Adipose tissue (tissue), 3 donors: Measurements from ENCODE around the gene SLC22A31. TPM values are rescaled to one million over a fixed set of nuclear protein-coding genes. Genes with fewer than 3 reads are reported as not detected.
"Not testable (repeated sequence)": the region's sequence is repeated elsewhere in the genome, so short reads cannot be mapped to it uniquely, and the experiment has no call there.

Source experiments
- H3K27ac ChIP-seq: one replicate; pipeline ENCODE4 v1.5.1; 2013; ENCODE audit warnings: low read depth, low read length
- WGBS, 3 donors: extraction: QIAGEN DNeasy Blood & Tissue Kit; methylation state at CpG; one replicate each; pipeline ENCODE4 v1.1.7; 2013; 5-methylcytosine and 5-hydroxymethylcytosine counted together
- polyA plus RNA-seq, 3 donors: library from polyadenylated mRNA; stranded (reverse); fragments of 200-250 nt; gene quantifications; one replicate each; pipeline ENCODE4 v1.2.3, GENCODE V29; 2013
- donor health status: healthy with polysubstance abuse.
- donor health status: Bipolar disorder and iron deficiency.
- donor health status: healthy.

The SLC22A31 gene
- polyA plus RNA-seq, 3 donors = 0.59 to 1.1 TPM; not detected in 1

GRCh38 chr16:89186593-89187031 lies 13.7 kb downstream of the SLC22A31 start:
- WGBS, 3 donors = 86 to 90% (median 90%) methylated on average over 20 of the region's 20 CpGs
- not testable (repeated sequence) for H3K27ac ChIP-seq

GRCh38 chr16:89185887-89186592 lies 14.3 kb downstream of the SLC22A31 start:
- not testable (repeated sequence) for H3K27ac ChIP-seq
- WGBS, 3 donors = 86 to 96% (median 93%) methylated on average over 27 to 30 of the region's 30 CpGs

- no peak overlapping the region for H3K27ac ChIP-seq
- WGBS, 3 donors = 72 to 76% (median 73%) methylated on average over 45 to 48 of the region's 48 CpGs
Measured at GRCh38 chr16:89184933-89185794, 15.2 kb downstream of the SLC22A31 start.

- 70 to 77% (median 77%) methylated on average over 9 of the region's 9 CpGs for WGBS, 3 donors
Measured at GRCh38 chr16:89184677-89184932, 15.7 kb downstream of the SLC22A31 start.

GRCh38 chr16:89183975-89184676 lies 16.2 kb downstream of the SLC22A31 start:
- 67 to 74% (median 71%) methylated on average over 26 of the region's 26 CpGs for WGBS, 3 donors
- no peak overlapping the region for H3K27ac ChIP-seq

More at GRCh38 chr16:89184677-89184932, 15.7 kb downstream of the SLC22A31 start:
- H3K27ac ChIP-seq = no peak overlapping the region

GRCh38 chr16:89183463-89183862 lies 16.9 kb downstream of the SLC22A31 start:
- 30 to 47% (median 45%) methylated on average over 13 of the region's 13 CpGs for WGBS, 3 donors
- H3K27ac ChIP-seq = no peak overlapping the region

GRCh38 chr16:89179656-89180315 lies 20.6 kb downstream of the SLC22A31 start:
- 77 to 80% (median 79%) methylated on average over 24 to 25 of the region's 25 CpGs for WGBS, 3 donors
- no peak overlapping the region for H3K27ac ChIP-seq

- 84 to 90% (median 85%) methylated on average over 19 of the region's 19 CpGs for WGBS, 3 donors
- H3K27ac ChIP-seq = no peak overlapping the region
Measured at GRCh38 chr16:89179148-89179484, 21.2 kb downstream of the SLC22A31 start.

- 63 to 82% (median 75%) methylated on average over 20 to 24 of the region's 24 CpGs for WGBS, 3 donors
- no peak overlapping the region for H3K27ac ChIP-seq
Measured at GRCh38 chr16:89178453-89179147, 21.7 kb downstream of the SLC22A31 start.

- H3K27ac ChIP-seq = no peak overlapping the region
- WGBS, 3 donors = 69 to 79% (median 72%) methylated on average over 11 to 12 of the region's 12 CpGs
Measured at GRCh38 chr16:89177501-89177900, 22.8 kb downstream of the SLC22A31 start.

- H3K27ac ChIP-seq = no peak overlapping the region
- WGBS, 3 donors = 81 to 91% (median 83%) methylated on average over 7 to 9 of the region's 9 CpGs
Measured at GRCh38 chr16:89176717-89177116, 23.6 kb downstream of the SLC22A31 start.

GRCh38 chr16:89176147-89176690 lies 24.1 kb downstream of the SLC22A31 start:
- no peak overlapping the region for H3K27ac ChIP-seq
- 82 to 84% (median 82%) methylated on average over 25 to 27 of the region's 27 CpGs for WGBS, 3 donors

- 47 to 55% (median 51%) methylated on average over 19 to 20 of the region's 20 CpGs for WGBS, 3 donors
- H3K27ac ChIP-seq = no peak overlapping the region
Measured at GRCh38 chr16:89175280-89176146, 24.8 kb downstream of the SLC22A31 start.

GRCh38 chr16:89174877-89175276 lies 25.5 kb downstream of the SLC22A31 start:
- H3K27ac ChIP-seq = no peak overlapping the region
- WGBS, 3 donors = 69 to 84% (median 81%) methylated on average over 14 of the region's 14 CpGs

GRCh38 chr16:89174055-89174827 lies 26.1 kb downstream of the SLC22A31 start:
- 75 to 80% (median 79%) methylated on average over 23 of the region's 23 CpGs for WGBS, 3 donors
- H3K27ac ChIP-seq = no peak overlapping the region

- no peak overlapping the region for H3K27ac ChIP-seq
- WGBS, 3 donors = 67 to 70% (median 69%) methylated on average over 10 to 11 of the region's 11 CpGs
Measured at GRCh38 chr16:89173174-89173921, 27.0 kb downstream of the SLC22A31 start.
